Activated naive CD8-positive, alpha-beta T cell (primary cell): ENCODE measurements around the gene CACNG6.
"Not testable (repeated sequence)": the region's sequence is repeated elsewhere in the genome, so short reads cannot be mapped to it uniquely, and the experiment has no call there.

Experiments
- H3K27ac Mint-ChIP-seq: one replicate; pipeline ENCODE4 v1.8.0; 2021; ENCODE audit warnings: mixed read lengths
- H3K27me3 Mint-ChIP-seq: one replicate; pipeline ENCODE4 v1.8.0; 2021; ENCODE audit warnings: mixed read lengths
- H3K36me3 Mint-ChIP-seq: one replicate; pipeline ENCODE4 v1.8.0; 2021; ENCODE audit warnings: mixed read lengths
- H3K4me1 Mint-ChIP-seq: one replicate; pipeline ENCODE4 v1.8.0; 2021; ENCODE audit warnings: low read depth, mixed read lengths
- H3K4me3 Mint-ChIP-seq: one replicate; pipeline ENCODE4 v1.8.0; 2021; ENCODE audit warnings: mild to moderate bottlenecking, mixed read lengths
- H3K9me3 Mint-ChIP-seq: one replicate; pipeline ENCODE4 v1.8.0; 2021; ENCODE audit warnings: low read depth, mixed read lengths

The CACNG6 gene

GRCh38 chr19:54030895-54031586 lies 39.6 kb downstream of the CACNG6 start:
- Mint-ChIP-seq H3K9me3 (no peaks in the 10 kb centered on the region), H3K27ac (no peak overlapping the region), H3K27me3 (peaks cover 18% of the 10 kb centered on the region)

DNA sequence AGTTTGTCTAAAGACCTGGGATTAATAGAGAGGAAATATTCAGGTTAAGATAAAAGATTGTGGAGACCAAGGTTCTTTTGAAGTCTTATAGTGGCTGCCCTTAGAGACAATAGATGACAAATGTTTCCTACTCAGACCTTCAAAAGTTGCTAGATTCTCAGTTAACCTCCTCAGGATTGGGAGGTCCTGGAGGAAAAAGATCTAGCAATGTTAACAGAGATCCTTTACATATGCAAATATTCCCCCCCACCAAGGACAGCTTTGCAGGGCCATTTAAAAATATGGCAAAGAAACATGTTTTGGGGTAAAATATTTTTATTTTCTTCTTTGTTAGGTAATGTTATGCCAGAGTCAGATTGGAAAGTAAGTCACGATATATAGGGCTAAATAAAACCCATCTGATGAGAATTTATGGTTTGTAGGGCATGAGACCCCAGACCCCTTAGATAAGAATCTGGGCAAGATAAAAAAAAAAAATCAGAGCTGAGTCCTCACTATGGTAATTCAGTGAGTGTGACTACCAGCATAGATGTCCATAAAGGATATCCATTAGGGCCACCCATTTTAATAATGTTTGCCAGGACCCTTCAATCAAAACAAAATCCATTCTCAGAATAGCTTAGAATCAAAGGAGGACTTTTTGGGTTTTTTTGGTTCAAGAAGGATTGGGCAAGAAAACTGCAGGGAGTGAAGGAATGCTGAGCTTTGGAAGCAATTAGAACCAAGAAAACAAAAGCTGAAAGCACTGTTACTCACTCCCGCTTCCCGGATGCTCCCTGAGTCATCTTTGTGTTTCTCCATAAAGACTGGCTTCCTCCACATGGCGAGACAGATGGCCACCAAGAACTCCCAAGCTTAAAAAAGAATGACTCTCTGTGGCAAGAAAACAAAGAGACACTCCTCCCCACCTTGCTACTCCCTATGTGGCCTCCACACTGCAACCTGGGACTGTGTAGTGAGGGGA lies 44.1 kb downstream of the CACNG6 start:
- Mint-ChIP-seq H3K4me1 (no peaks in the 10 kb centered on the region), H3K36me3 (no peaks in the 10 kb centered on the region), H3K27ac (no peak overlapping the region)

More at GRCh38 chr19:54030895-54031586, 39.6 kb downstream of the CACNG6 start:
- no peak overlapping the region for H3K4me3 Mint-ChIP-seq
- H3K36me3 Mint-ChIP-seq, result peaks cover 2% of the 10 kb centered on the region
- H3K4me1 Mint-ChIP-seq, result peaks cover 2% of the 10 kb centered on the region

DNA sequence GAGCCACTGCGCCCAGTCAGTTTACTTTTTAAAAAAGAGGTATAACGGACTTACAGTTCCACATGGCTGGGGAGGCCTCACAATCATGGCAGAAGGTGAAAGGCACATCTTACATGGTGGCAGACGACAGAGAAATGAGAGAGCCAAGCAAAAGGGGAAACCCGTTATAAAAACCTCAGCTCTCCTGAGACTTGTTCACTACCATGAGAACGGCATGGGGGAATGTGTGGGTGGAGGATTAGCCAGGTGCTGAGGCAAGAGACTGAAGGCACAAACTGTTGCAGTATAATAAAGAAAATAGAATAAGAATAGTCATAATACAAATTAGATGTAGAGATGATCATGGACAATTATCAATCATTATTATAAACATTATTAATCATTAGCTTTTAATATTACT lies 45.1 kb downstream of the CACNG6 start:
- H3K27me3 Mint-ChIP-seq, result peaks cover 15% of the 10 kb centered on the region
- not testable (repeated sequence) for H3K27ac Mint-ChIP-seq, H3K9me3 Mint-ChIP-seq, H3K4me1 Mint-ChIP-seq, H3K36me3 Mint-ChIP-seq, H3K4me3 Mint-ChIP-seq

More for the DNA sequence above, 44.1 kb downstream of the CACNG6 start:
- no peak overlapping the region for H3K4me3 Mint-ChIP-seq
- H3K27me3 Mint-ChIP-seq, result peaks cover 15% of the 10 kb centered on the region
- H3K9me3 Mint-ChIP-seq, result no peaks in the 10 kb centered on the region

DNA sequence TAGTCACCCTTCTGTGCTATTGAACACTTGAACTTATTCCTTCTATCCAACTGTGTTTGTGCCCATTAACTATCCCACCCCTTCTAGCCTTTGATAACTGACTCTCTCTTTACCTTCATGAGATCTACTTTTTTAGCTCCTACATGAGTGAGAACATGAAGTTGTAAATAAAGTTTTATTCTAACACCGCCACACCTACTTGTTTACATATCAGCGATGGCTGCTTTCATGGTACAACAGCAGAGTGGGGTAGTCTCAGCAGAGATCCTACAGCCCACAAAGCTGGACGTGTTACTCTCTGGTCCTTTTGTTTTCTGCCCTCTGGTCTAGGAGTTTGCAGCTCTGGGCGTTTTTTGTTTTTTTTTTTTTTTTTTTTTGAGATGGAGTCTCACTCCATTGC lies 48.6 kb downstream of the CACNG6 start:
- H3K36me3 Mint-ChIP-seq, result no peaks in the 10 kb centered on the region
- H3K4me3 Mint-ChIP-seq, result no peak overlapping the region
- no peaks in the 10 kb centered on the region for H3K9me3 Mint-ChIP-seq
- no peaks in the 10 kb centered on the region for H3K4me1 Mint-ChIP-seq
- H3K27me3 Mint-ChIP-seq, result peaks cover 26% of the 10 kb centered on the region
- no peak overlapping the region for H3K27ac Mint-ChIP-seq

DNA sequence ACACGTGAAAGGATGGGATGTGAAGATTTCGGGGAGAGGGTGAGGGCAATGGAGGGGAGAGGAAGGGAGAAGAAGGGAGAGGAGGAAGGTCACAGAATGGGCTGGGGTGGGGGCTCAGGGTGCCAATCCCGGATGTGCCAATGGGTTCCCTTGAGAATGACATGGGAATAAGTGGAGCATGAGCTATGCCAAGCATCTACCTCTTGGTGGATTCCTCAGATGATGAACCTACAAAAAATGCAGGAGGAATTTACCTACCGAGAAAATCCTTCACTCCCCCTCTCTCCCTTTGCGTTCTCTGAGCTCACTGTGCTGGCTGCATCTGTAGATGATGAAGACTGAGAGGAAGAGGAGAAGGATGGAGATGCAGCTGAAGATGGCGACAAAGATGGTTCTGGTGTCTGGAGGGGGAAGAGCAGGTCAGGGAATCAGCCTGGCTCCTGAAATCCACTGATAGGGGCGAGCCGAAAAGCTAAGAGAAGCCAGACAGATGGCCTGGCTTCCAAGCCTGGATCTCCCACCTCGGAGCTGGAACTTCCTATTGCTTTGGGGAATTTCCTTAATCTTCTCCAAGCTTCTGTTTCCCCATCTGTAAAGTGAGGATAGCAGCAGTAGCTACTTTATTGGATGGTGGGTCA lies 50.7 kb downstream of the CACNG6 start:
- no peaks in the 10 kb centered on the region for H3K36me3 Mint-ChIP-seq
- no peaks in the 10 kb centered on the region for H3K4me1 Mint-ChIP-seq
- peaks cover 29% of the 10 kb centered on the region for H3K27me3 Mint-ChIP-seq
- H3K4me3 Mint-ChIP-seq, result no peak overlapping the region
- H3K9me3 Mint-ChIP-seq, result no peaks in the 10 kb centered on the region
- H3K27ac Mint-ChIP-seq, result no peak overlapping the region

DNA sequence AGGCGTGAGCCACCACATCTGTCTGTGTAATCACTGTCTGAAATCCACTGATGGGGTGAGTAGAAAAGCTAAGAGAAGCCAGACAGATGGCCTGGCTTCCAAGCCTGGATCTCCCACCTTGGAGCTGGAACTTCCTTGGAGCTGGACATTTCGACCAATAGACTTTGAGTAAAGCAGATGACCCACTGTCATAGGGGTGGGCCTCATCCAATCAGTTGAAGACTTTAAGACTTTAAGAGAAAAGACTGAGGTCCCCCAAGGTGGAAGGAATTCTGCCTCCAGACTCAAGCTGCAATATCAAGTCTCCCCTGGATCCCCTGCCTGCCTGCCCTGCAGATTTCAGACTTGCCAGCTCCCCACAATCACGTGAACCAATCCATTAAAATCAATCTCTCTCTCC lies 51.6 kb downstream of the CACNG6 start:
- H3K9me3 Mint-ChIP-seq, result no peaks in the 10 kb centered on the region
- H3K36me3 Mint-ChIP-seq, result no peaks in the 10 kb centered on the region
- no peak overlapping the region for H3K4me3 Mint-ChIP-seq
- no peak overlapping the region for H3K27ac Mint-ChIP-seq
- H3K4me1 Mint-ChIP-seq, result no peaks in the 10 kb centered on the region
- peaks cover 28% of the 10 kb centered on the region for H3K27me3 Mint-ChIP-seq

DNA sequence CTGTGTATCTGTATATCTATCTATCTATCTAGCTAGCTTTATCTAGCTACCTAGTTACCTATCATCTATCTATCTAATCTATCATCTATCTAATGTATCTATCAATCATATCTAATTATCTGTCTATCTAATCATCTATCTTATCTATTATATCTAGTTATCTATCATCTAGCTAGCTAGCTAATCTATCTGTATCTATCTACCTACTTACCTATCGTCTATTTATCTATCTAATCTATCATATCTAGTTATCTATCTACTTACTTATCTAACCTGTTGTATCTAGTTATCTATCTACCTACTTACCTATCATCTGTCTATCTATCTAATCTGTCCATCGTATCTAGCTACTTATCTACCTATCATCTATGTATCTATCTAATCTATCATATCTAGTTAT lies 54.3 kb downstream of the CACNG6 start:
- Mint-ChIP-seq H3K27ac (no peak overlapping the region), H3K9me3 (peaks cover 7% of the 10 kb centered on the region), H3K27me3 (peaks cover 30% of the 10 kb centered on the region), H3K4me1 (no peaks in the 10 kb centered on the region), H3K36me3 (no peaks in the 10 kb centered on the region), H3K4me3 (no peak overlapping the region)

- Mint-ChIP-seq H3K36me3 (no peaks in the 10 kb centered on the region), H3K27ac (no peak overlapping the region), H3K9me3 (peaks cover 7% of the 10 kb centered on the region), H3K4me3 (no peak overlapping the region), H3K4me1 (no peaks in the 10 kb centered on the region), H3K27me3 (peaks cover 28% of the 10 kb centered on the region)
These were observed 56.2 kb downstream of the CACNG6 start for GRCh38 chr19:54047616-54048015.
